Stimulated activated memory B cell treated with anti-CD40 and anti-IgM and Interleukin-4, amounts not matched to agents 10 μg/mL and 1 μg/mL and 100 μg/mL, for 72 hours (primary cell): ENCODE measurements around the gene SMKR1.
"Not testable (repeated sequence)": the region's sequence is repeated elsewhere in the genome, so short reads cannot be mapped to it uniquely, and the experiment has no call there.

Source experiments
- ATAC-seq: fragments of 150-1000 bp; cut with Tn5 transposase; 2 replicates; pipeline ENCODE4 v1.10.0; 2021
- H3K27ac Mint-ChIP-seq: one replicate; pipeline ENCODE4 v1.8.0; 2022; ENCODE audit warnings: mild to moderate bottlenecking, mixed read lengths
- H3K27me3 Mint-ChIP-seq: one replicate; pipeline ENCODE4 v1.8.0; 2022; ENCODE audit warnings: mixed read lengths
- H3K36me3 Mint-ChIP-seq: one replicate; pipeline ENCODE4 v1.8.0; 2022; ENCODE audit warnings: mixed read lengths
- H3K4me1 Mint-ChIP-seq: one replicate; pipeline ENCODE4 v1.8.0; 2022; ENCODE audit warnings: mixed read lengths
- H3K4me3 Mint-ChIP-seq: one replicate; pipeline ENCODE4 v1.8.0; 2022; ENCODE audit warnings: mild to moderate bottlenecking, moderate library complexity, mixed read lengths
- H3K9me3 Mint-ChIP-seq: one replicate; pipeline ENCODE4 v1.8.0; 2022; ENCODE audit warnings: mixed read lengths

SMKR1 gene

DNA sequence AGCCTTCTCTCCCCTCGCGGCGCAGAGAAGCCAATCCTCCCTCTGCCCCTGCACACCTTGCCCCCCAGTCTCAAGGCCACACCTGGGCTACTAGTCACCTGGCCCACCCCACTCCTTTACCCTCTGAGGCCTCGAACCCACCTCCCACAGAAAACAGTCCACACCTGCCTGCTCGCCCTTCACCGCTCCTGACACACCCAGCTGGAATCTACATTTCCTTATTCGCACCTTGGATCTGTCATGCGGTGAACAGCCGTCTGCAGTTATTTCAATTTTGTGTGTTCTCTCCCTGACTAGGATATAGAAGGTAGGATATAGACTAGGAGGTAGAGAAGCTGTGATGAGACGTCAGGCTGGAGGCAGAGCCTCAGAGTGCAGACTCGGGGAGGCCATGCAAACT lies 29.4 kb downstream of the SMKR1 start:
- peaks cover 9% of the 10 kb centered on the region for H3K27me3 Mint-ChIP-seq
- no peak overlapping the region for H3K4me3 Mint-ChIP-seq
- H3K9me3 Mint-ChIP-seq = no peaks in the 10 kb centered on the region
- ATAC-seq = no peak
- peaks cover 11% of the 10 kb centered on the region for H3K4me1 Mint-ChIP-seq
- H3K36me3 Mint-ChIP-seq = no peaks in the 10 kb centered on the region
- no peak overlapping the region for H3K27ac Mint-ChIP-seq

DNA sequence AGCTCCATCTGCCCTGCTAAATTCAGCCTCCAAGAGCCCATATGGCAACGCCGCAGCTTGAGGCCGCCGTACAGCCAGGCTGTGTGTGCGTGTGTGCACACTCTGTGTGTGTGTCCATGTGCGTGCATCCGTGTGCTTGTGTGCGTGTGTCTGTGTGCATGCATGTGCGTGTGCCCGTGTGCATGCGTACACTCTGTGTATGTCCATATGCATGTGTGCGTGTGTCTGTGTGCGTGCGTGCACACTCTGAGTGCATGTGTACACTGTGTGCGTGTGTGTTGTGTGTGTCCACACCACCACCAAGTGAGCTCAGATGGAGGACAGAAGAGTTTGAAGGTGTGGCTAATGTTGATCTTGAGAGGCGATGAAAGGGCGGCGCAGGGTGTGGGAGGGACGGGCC lies 30.0 kb downstream of the SMKR1 start:
- no peaks in the 10 kb centered on the region for H3K9me3 Mint-ChIP-seq

DNA sequence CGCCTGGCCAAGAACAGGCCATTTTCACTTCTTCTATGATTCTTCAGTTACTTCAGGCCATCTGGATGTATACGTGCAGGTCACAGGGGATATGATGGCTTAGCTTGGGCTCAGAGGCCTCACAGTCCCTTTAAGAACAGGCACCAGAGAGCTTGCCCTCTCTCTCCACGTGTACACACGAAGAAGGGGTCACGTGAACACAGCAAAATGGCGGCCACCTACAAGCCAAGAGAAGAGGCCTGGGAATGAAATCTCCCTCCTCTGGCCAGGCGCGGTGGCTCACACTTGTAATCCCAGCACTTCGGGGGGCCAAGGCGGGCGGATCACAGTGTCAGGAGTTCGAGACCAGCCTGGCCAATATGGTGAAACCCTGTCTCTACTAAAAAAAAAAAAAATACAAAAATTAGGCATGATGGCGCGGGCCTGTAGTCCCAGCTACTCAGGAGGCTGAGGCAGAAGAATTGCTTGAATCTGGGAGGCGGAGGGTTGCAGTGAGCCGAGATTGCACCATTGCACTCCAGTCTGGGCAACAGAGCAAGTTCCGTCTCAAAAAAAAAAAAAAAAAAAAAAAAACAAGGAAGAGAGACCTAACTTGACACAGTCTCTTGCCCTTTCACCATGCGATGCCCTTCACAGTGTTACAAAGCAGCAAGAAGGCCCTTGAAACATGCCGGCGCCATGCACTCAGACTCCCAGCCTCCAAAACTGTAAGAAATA lies 32.4 kb downstream of the SMKR1 start:
- H3K4me3 Mint-ChIP-seq, H3K27ac Mint-ChIP-seq, H3K27me3 Mint-ChIP-seq, ATAC-seq, H3K36me3 Mint-ChIP-seq, H3K9me3 Mint-ChIP-seq: not testable (repeated sequence)
- peaks cover 17% of the 10 kb centered on the region for H3K4me1 Mint-ChIP-seq

More for the DNA sequence above, 30.0 kb downstream of the SMKR1 start:
- Mint-ChIP-seq H3K27me3 (peaks cover 3% of the 10 kb centered on the region), H3K4me1 (peaks cover 11% of the 10 kb centered on the region), H3K27ac (no peak overlapping the region), H3K36me3 (no peaks in the 10 kb centered on the region), H3K4me3 (no peak overlapping the region)
- no peak for ATAC-seq

DNA sequence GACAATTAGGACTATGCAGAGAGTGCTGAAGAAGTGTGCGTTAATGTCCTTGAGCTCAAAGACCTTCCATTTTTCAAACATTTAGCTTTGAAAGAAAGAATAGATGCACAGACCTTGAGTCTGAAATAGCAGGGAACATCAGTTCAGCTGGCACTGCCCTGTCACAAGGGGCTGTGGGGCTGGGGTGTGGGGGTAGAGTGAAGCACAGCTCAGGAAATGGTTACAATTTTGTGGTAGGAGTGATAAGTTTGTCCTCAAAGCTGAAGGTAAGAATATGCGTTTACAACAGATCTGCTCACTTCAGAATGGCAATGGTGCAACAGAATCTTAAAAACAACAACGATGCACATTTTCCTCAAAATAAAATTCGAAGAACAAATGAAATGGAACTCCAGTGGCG lies 33.6 kb downstream of the SMKR1 start:
- peaks cover 2% of the 10 kb centered on the region for H3K9me3 Mint-ChIP-seq
- ATAC-seq = no peak
- H3K4me1 Mint-ChIP-seq = peaks cover 17% of the 10 kb centered on the region
- H3K36me3 Mint-ChIP-seq = no peaks in the 10 kb centered on the region
- H3K27ac Mint-ChIP-seq = no peak overlapping the region
- H3K4me3 Mint-ChIP-seq = no peak overlapping the region
- H3K27me3 Mint-ChIP-seq = peaks cover 1% of the 10 kb centered on the region

DNA sequence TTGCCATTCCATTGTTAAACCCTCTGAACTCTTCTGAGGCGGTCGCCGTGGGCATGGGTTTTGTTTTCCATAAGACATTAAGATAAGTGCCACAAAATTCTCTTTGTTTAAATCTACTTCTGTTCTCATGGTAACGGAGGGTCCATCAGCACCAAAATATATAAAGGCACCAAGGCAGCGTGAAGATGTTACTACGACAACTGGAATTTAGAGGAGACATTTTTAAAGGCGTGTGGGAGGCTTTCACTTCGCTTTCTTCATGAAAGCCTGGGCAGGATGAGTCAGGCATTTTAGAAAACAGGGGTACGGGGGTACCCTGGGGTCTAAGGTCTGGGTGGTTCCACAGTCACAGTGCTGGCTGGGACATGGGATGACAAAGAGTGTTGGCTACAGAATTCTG lies 34.0 kb downstream of the SMKR1 start:
- peaks cover 17% of the 10 kb centered on the region for H3K4me1 Mint-ChIP-seq
- no peak overlapping the region for H3K4me3 Mint-ChIP-seq

DNA sequence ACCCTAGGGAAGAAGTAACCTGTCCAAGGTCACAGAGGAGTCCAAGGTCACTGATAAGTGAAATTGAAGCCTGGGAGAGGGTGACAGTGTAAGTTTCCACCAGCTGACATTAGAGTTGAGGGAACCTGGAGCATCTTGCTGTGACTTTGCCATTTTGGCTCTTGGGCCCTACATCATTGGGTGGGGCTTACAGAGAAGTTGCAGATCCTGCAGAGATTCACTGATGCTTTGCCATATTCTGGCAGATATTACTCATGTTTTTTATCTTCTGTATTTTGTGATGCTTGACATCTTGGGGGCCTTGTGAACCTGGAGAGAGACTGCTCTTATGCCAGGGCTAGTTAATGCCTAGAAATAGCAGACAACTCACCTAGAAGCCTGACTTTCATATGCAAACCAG lies 36.5 kb downstream of the SMKR1 start:
- Mint-ChIP-seq H3K36me3 (no peaks in the 10 kb centered on the region), H3K4me3 (no peak overlapping the region), H3K4me1 (peaks cover 20% of the 10 kb centered on the region), H3K27ac (no peak overlapping the region), H3K9me3 (peaks cover 2% of the 10 kb centered on the region), H3K27me3 (peaks cover 21% of the 10 kb centered on the region)
- peak; percentile 64 for ATAC-seq

More for the DNA sequence above, 34.0 kb downstream of the SMKR1 start:
- Mint-ChIP-seq H3K9me3 (peaks cover 2% of the 10 kb centered on the region), H3K27me3 (peaks cover 5% of the 10 kb centered on the region), H3K27ac (no peak overlapping the region), H3K36me3 (no peaks in the 10 kb centered on the region)
- ATAC-seq = peak; percentile 22

DNA sequence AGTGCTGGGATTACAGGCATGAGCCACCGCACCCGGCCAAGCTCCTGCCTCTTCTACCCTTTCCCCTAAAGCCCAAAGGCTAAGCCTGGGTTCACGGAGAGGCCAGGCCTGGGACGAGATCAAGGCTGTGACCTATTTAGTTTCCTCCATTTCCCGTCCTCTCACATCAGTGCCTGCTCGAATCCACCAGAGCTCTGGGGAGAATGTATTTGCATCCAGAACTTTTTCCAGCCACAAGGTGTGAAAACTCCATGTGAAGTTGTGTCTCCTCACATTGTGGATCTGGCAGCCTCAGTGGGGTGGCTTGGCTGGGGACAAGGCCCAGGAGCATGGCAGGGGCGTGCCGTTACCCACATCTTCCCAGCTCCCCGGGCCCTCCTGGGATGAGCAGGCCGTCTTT lies 38.0 kb downstream of the SMKR1 start:
- H3K4me1 Mint-ChIP-seq = peaks cover 22% of the 10 kb centered on the region

DNA sequence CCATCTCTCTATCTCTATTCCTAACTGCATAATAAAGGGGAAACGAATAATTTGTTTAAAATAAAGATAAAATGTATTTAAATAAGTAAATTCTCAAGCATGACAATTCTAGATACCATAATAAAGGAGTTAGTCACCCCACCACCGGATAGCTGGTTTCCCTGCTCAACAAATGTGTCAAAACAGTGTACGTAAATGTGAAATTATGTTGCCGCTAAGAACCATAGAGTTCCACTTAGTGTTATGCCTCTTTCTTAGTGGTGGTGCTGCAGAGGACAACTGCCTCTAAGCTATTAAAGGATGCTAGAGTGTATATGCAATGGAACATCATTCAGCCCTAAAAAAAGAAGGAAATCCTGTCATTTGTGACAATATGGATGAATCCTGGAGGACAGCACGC lies 42.4 kb downstream of the SMKR1 start:
- Mint-ChIP-seq H3K4me3 (no peak overlapping the region), H3K4me1 (peaks cover 5% of the 10 kb centered on the region), H3K27me3 (peaks cover 21% of the 10 kb centered on the region), H3K9me3 (peaks cover under 1% of the 10 kb centered on the region), H3K27ac (no peak overlapping the region), H3K36me3 (no peaks in the 10 kb centered on the region)
- no peak for ATAC-seq

More for the DNA sequence above, 38.0 kb downstream of the SMKR1 start:
- Mint-ChIP-seq H3K27ac (no peak overlapping the region), H3K36me3 (no peaks in the 10 kb centered on the region), H3K27me3 (peaks cover 21% of the 10 kb centered on the region), H3K9me3 (peaks cover 2% of the 10 kb centered on the region), H3K4me3 (no peak overlapping the region)
- ATAC-seq = no peak

DNA sequence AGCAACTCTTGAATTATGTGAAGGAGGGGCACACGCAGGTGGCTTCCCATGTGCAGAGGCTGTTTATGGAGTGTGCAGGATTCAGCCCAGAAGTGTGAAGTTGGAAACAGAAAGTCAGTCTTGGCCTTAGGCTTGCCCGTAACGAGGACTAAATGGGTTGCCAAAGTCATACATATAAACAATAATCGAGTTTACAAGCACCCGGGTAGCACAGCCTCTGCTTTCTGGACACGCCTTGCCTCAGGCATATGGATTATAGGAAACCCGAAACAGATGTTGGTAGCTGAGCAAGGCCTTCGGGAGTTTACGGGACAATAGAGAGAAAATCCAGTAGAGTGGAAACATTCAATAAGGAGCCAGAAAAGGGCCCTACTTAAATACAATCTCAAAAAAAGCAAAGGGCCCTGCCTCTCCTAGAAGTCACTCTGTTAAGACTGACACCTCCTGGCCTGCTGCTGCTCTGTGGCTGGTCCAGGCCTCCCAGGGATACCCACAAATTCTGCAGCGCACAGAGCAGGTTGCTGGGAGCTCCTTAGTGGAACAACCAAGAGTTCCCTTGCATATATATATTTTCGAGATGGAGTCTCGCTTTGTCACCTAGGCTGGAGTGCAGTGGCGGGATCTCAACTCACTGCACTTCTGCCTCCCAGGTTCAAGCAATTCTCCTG lies 48.5 kb downstream of the SMKR1 start:
- no peak overlapping the region for H3K4me3 Mint-ChIP-seq
- peaks cover 9% of the 10 kb centered on the region for H3K27me3 Mint-ChIP-seq
- ATAC-seq = no peak
- no peaks in the 10 kb centered on the region for H3K9me3 Mint-ChIP-seq
- H3K36me3 Mint-ChIP-seq = no peaks in the 10 kb centered on the region
- H3K4me1 Mint-ChIP-seq = peaks cover 7% of the 10 kb centered on the region
- no peak overlapping the region for H3K27ac Mint-ChIP-seq

DNA sequence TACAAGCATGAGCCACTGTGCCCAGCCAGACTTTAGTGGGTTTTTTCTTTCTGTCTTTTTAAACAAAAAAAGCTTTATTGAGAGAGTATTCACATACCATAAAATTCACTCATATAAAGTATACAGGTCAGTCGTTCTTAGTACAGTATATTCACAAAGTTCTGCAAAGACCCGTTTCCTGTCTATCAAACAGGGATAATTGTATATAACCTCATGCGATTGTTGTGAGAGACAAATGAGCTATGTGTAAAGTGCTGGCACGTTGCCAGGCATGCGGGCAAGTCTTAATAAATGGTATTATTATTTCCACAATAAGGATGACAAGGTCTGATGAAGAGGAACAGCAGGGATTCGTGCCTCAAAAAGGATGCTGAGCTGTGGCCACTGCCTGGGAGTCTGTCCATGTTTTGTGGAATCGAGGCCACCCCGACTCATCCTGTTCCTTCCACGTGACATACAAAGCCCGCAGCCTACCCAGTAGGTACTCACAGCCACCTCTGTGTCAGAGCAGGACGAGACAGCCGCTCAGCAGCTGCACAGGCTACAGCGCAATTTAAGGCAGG lies 51.6 kb downstream of the SMKR1 start:
- H3K27me3 Mint-ChIP-seq = peaks cover 9% of the 10 kb centered on the region
- peaks cover 7% of the 10 kb centered on the region for H3K4me1 Mint-ChIP-seq
- ATAC-seq = peak; percentile 46
- no peak overlapping the region for H3K4me3 Mint-ChIP-seq
- H3K9me3 Mint-ChIP-seq = no peaks in the 10 kb centered on the region
- peak overlapping the region; percentile 70 for H3K27ac Mint-ChIP-seq
- H3K36me3 Mint-ChIP-seq = no peaks in the 10 kb centered on the region

DNA sequence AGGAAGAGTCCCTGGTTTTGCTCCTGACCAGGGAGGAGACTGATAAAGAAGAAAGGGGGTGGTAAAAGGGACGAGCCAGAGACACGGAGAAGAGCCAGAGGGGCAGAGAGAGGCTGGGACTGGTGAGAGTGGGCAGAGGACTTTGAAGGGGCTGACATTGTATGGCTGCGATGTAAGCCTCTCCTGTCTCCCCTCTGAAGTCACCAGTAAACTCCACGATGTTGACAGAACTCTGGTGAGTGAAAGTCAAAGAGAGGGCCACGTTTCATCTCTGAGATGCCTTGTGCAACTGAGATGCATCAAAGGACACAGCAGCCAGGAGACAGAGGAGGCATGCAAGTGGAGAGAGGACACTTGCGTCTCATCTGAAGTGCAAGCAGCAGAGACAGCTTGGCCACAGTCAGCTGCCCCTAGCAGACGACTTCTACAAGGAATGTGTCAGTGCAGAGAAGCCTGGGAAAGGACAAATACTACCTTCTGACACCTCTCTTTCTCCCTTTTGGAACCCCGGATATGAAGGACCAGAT lies 54.3 kb downstream of the SMKR1 start:
- peaks cover 18% of the 10 kb centered on the region for H3K27me3 Mint-ChIP-seq
- no peaks in the 10 kb centered on the region for H3K9me3 Mint-ChIP-seq
- ATAC-seq = no peak
- H3K27ac Mint-ChIP-seq = no peak overlapping the region
- no peaks in the 10 kb centered on the region for H3K36me3 Mint-ChIP-seq
- H3K4me1 Mint-ChIP-seq = peaks cover 7% of the 10 kb centered on the region
- no peak overlapping the region for H3K4me3 Mint-ChIP-seq

DNA sequence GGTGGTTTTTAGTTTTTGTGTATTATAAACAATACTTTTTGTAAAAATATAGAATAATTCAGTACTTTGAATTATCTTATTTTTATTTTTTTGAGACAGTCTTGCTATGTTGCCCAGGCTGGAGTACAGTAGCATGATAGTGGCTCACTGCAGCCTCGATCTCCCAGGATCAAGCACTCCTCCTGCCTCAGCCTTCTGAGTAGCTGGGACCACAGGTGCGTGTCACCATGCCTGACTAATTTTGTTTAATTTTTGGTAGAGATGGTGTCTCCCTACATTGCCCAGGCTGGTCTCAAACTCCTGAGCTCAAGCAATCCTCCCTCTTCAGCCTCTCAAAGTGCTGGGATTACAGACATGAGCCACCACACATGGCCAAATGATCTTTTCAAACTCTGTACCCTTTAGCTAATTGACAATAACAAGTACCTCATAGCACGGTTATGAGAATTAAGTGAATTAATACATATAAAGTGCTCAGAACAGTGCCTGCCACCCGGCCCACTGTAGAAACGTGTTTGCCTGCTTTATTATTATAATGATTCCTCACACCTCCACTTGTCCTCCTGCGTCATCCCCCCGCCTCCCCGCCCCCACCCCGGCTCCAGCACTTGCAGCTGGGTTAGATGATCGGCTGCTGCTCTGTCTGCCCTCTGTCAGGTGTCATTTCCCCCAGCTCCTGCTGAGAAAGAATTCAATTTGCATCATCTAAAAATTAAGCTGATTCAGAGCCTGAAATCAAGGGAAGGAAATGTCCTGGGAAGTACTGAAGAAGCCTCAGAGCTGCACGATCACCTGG lies 55.6 kb downstream of the SMKR1 start:
- Mint-ChIP-seq H3K27ac (no peak overlapping the region), H3K9me3 (no peaks in the 10 kb centered on the region), H3K4me3 (no peak overlapping the region), H3K4me1 (peaks cover 7% of the 10 kb centered on the region), H3K27me3 (peaks cover 15% of the 10 kb centered on the region), H3K36me3 (no peaks in the 10 kb centered on the region)
- no peak for ATAC-seq

DNA sequence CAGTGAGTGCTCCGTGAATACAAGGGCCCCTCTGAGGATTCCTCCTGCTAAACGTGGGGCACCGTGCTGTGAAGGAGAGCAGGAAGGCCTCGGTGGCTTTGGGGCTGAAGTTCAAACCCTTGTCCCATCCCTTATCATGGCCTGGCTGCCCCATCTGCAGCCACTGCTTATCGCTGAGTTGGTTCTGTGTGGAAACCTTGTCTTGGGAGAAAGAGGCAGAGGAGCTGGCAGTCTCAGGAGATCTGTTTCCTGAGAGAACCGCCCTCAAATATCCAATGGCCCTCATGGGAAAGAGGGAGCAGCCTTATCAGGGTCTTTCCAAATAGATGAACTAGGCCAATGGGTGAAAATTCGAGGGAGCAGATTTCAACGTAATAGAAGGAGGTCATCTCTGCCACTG lies 57.2 kb downstream of the SMKR1 start:
- H3K9me3 Mint-ChIP-seq = no peaks in the 10 kb centered on the region
- H3K4me1 Mint-ChIP-seq = no peaks in the 10 kb centered on the region
- H3K27me3 Mint-ChIP-seq = peaks cover 18% of the 10 kb centered on the region

DNA sequence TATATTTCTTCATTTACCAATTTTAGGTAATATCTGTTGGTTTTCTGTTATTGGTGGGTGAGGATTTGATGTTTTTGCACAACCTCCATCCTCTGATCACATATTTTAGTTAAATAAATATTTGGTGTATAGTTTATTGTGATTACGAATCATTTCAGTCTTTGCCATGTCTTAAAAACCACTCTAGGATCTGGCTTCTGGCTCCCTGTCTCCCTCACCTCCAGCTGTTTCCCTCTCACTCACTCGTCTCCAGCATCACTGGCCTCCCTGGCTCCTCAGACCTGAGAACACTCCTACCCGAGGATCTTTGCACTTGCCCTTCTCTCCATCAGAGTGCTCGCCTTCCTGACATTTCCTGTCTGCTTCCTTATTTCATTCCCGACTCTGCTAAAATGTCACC lies 58.5 kb downstream of the SMKR1 start:
- Mint-ChIP-seq H3K4me1 (no peaks in the 10 kb centered on the region), H3K36me3 (no peaks in the 10 kb centered on the region), H3K4me3 (no peak overlapping the region), H3K27ac (no peak overlapping the region), H3K27me3 (peaks cover 25% of the 10 kb centered on the region), H3K9me3 (no peaks in the 10 kb centered on the region)
- ATAC-seq = no peak

More for the DNA sequence above, 57.2 kb downstream of the SMKR1 start:
- H3K36me3 Mint-ChIP-seq = no peaks in the 10 kb centered on the region
- no peak for ATAC-seq
- H3K27ac Mint-ChIP-seq = no peak overlapping the region
- H3K4me3 Mint-ChIP-seq = no peak overlapping the region
